Measurements from ENCODE around the gene KIF3C.
"Not testable (repeated sequence)": the region's sequence is repeated elsewhere in the genome, so short reads cannot be mapped to it uniquely, and the experiment has no call there.

Gene KIF3C

DNA sequence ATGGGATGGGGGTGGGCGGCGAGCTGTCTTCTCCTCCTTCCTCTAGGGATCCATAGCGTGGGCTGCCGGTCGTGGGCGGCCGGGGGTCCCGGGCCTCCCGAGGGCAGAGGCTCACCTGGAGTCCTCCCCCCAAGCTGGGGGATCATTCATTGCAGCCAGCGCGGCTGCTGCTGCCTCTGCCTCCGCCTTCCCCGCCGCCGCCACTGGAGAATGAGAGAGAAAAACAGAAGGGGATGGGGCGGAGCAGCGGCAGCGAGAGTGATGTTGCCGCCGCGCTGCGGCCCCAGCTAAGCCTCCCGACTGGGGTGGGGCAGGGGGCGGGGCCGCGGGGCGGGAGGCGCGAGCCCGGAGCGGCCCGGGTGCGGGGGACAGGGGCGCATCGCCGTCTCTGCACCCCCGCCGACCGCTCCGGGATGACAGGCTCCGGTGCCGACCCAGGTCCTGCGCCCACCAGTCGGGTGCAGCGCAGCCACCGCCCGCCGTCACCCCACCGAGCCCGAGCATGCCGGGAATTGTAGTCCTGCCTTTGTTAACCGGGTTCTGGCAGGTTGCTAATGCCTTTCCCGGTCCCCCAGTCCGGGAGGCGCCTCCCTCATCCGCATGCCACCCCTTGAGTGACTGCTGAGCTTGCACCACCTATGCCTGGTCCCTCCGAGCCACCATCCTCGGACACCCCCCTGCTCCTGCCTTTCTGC, at the start of gene KIF3C:
Gene KIF3C, minus strand, starts transcription at position 225 of the 695 bp plus-strand sequence. CDS start 580 bp downstream, outside the sequence.
- peak; percentile 84 for DNase-seq

DNA sequence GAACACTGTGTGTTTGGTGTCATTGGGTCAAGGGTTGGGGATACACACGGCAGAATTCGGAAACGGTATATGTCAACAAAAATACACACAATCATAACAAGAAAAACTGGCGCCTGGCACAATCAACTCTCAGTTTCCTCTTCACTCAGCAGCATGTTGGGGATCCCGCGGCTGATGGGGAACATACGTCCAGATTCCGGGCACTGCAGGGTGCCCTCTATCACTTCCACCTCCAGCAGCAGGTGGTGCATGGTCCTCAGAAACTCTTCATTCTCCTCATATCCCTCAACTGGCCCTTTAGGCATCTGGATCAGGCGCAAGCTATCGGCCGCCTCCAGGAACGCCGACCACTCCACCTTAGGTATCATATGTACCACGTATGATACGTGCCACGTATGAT, 45.8 kb upstream of the KIF3C start:
- DNase-seq = not testable (repeated sequence)

DNA sequence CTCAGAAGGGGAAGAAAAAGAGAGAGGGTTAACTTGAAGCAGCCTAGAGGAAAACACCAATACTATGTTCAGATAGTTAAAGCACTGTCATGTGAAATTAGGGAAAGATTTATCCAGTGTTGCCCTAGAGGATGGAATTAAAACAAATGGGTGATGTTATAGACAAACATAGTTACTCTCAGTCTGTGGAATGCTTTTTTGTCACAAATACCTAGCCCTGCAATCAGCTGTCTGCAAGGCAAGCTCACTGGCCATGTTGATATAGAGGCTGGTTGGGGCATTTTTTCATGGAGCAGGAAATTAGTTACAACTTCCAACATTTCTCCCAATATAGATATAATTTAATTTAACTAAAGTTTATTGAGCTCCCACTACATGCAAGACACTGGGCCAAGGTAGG, 43.2 kb upstream of the KIF3C start:
- no peak for DNase-seq

DNA sequence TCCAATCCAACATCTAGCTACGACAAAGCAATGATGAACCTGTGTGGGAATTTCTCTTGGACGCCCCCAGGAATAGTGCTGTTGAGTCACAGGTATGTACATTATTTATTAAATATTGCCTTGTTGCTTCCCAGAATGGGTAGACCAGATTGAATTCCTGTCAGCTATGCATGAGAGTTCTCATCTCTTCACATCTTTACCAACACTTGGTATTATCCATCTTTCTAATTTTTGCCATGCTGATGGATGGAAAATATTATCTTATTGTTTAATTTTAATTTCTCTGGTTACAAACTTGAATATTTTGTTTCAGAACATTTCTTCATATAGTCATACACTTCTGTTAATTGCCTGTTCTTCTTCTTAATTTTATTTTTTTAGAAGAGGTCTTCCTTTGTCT, 42.0 kb upstream of the KIF3C start:
- DNase-seq = no peak

DNA sequence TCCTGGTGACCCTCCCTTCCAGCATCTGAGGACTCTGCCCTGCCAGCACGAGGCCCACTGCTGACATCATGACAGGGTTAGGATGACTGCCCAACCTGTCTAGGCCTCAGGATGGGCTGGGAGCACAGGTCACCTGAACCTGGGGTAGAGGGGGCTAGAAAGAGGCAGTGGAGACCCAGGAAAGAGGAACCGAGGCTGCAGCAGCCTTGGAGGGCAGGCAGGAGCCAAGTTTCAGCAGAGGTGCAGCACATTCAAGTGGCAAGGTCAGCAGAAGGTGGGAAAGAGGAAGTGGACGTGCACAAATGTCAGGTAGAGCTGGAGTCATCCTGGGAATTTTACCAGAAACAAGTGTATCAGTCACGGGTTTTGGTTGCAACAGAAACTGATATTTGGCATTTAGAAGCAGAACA, 37.9 kb upstream of the KIF3C start:
- DNase-seq = no peak

DNA sequence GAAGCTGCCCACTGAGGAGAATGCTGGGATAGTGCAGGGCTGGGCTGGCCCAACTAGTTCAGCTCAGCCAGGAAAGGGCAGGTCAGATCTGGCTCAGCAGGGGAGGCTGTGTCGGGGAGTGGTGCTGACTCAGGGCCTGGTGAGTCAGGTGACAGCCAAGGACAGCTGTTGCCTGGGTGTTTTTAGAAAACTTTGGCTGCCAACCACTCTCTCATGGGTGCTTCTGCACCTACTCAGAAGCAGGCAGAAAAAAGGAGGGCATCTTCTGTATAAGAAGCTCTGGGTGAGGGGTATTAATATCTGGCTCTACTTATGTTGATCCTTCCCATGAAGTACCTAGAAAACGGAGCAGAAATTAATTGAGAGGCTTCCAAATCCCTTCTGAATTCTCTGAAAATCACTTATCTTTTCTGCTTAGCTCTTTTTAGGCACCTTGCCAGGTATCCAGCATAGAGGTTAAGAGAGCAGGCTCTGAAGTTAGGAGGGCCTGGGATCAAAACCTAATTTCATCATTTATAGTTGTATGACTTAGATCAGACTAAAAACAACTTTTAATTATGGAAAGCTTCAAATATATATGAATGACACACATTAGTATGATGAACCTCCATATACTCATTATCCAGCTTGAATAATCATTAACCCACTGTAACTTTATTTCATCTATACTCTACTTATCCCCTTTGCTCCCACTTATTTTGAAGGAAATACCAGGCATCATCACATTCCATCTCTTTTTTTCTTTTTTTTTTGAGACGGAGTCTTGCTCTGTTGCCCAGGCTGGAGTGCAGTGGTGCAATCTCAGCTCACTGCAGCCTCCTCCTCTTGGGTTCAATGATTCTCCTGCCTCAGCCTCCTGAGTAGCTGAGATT, 36.1 kb upstream of the KIF3C start:
- DNase-seq = no peak

DNA sequence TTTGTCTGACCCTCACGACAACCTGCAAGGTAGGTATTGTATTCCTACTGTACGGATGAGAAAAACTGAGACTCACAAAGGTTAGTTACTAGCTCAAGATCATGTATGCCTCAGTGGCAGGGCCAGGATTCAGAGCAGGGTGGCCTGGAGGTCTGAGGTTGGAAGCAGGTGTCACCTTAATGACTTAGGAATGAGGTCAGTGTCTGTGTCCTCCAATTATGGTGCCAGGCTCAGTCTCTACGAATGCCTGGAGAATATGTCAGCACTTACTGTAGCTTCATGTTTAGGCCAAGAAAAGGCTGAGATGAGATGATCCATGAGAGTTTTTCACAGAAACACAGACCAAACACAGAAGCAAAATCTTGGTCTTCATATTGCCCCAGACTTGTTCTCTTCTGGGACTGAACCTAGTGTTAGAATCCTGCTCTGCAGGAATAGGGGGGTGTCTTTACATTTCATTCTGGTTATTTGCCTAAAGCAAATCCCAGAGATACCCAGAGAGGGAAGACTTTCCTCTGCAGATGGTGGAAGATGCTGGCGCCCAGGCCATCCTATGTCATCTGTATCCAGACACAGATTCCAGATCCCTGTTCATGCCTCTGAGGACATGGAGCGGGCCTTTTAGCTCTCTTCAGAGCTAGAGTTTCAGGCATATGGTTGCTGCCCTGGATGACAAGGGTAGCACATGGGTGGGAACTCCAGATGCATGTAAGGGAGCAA, 35.3 kb upstream of the KIF3C start:
- no peak for DNase-seq

DNA sequence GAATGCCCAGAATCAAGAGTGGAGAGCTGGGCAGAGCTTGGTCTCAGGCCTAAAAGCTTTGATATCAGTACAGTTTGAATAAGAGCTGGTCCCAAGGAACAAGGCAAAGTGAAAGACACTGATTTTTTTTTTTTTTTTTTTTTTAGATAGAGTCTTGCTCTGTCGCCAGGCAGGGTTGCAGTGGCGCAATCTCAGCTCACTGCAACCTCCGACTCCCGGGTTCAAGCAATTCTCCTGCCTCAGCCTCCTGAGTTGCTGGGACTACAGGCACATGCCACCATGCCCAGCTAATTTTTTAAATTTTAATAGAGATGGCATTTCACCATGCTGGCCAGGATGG, 34.4 kb upstream of the KIF3C start:
- not testable (repeated sequence) for DNase-seq

DNA sequence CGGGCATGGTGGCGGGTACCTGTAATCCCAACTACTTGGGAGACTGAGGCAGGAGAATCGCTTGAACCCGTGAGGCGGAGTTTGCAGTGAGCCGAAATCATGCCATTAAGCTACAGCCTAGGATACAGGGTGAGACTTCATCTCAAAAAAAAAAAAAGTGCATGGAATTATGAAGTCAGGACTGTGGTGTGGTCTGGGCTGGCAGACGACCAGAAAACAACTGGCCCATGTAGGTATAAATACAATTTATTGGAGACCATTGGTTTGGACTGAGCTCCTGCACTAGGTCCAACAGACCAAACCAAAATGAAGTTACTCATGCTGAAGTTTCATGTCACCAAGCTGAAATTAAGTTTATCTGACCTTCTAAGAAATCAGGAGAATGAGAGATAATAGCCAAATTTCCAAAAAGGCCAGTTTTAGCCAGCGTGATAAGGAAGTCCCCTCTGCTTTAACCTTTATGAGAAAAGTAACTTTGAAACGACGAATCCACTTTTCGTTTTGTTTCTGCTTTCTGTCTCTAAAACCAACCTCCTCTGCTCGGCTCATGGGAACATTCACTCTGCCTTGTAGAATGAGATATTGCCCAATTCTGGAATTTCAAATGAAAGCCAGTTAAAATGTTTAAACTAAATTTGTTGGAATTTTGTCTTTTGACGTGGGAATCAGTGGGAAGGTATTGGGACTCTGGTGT, 33.9 kb upstream of the KIF3C start:
- DNase-seq = no peak

DNA sequence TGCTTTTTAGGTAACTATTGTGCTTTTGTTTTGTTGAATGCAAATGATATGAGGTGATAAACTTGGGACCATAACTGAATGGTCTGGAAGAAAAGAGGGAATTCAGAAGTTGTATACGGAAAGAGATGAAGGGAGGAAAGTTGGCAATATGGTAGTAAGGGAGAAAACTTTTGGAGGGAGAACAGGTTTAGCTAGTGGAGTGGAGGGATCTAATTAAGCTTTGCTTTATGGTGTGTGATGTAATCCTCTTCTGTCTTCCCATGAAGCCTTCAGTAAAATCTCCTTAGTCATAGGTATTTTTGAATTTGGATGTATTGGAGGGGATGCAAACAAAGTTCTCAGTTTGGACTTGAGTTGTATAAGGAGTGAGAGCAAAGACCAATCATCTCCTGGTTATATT, 31.4 kb upstream of the KIF3C start:
- no peak for DNase-seq

DNA sequence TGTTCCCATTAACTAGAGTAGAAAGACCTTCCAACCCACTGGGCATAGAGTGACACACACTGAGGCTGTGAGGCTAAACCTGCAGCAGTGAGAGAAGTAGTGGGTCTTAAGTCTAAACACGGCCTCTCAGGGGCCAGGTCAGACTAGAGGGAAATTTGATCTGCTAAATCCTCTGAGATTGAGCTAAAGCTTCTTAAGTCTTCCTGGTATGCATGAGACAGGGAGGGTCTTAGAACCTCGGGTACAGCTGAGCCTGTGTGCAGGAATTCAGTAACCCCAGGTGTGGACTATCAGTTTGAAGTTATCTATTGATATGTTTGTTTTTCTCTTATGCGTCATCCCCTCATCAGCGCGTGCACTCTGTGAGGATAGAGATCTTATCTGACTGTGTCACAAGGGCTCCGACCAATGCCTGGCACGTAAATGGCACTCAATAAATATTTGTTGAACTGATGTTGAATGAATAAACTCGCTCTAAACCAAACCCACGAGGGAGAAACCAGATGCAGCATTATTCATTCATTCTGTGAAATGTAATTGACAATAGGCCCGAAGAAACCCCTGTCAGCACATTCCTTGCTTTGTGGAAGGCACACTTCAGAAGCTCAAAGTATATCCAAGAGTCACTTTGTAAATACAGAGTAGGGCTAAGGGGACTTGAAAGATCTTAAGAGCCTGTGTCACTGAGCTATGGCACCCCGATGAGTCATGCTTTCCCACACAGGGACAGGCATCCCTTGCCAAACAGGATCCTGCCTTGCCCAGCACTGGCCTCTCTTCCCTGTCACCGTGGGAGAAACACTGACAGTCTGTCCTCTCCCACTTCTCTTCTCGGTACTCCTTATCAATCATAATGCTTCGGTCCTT, 29.9 kb upstream of the KIF3C start:
- DNase-seq = no peak

DNA sequence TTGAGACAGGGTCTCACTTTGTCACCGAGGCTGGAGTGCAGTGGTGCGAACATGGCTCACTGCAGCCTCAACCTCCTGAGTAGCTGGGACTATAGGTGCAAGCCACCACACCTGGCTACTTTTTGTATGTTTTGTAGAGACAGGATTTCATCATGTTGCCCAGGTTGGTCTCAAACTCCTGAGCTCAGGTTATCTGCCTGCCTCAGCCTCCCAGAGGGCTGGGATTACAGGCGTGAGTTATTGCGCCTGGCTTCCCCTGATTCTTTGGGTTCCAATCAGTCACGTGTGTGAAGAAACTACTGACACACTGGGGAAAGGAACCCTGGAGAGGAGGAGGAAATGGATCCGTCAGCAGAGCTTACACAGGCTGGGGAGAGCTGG, 29.3 kb upstream of the KIF3C start:
- no peak for DNase-seq

DNA sequence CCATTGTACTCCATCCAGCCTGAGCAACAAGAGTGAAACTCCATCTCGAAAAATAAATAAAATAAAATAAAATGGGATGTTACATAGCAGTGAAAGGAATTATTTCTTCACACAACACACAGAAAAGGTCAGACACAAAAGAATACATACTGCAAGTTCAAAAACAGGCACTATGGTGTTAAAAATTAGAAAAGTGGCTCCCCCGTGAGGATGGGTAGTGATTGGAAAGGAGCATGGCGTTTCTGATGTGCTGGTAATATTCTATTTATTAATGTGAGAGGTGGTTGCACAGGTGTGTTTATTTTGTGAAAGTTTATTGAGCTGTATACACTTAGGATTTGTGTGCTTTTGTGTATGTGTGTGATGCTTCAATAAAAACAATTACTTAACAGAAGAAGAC, 28.6 kb upstream of the KIF3C start:
- DNase-seq = no peak

DNA sequence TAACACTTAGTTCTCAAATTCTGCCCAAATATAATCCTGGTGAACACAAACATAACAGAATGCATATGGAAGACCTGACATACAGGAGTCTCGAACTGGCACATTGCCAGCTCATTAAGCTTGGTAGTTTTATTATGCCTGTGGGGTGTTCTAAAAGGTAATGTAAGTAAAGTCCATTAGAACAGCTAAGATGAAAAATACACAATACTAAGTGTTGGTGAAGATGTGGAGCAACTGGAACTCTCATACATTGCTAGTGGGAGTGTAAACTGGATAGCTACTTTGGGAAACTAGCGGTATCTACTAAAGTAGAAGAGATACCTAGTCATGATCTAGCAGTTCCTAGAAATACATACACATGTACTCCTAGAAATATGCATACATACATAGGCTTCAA, 27.3 kb upstream of the KIF3C start:
- DNase-seq = no peak

DNA sequence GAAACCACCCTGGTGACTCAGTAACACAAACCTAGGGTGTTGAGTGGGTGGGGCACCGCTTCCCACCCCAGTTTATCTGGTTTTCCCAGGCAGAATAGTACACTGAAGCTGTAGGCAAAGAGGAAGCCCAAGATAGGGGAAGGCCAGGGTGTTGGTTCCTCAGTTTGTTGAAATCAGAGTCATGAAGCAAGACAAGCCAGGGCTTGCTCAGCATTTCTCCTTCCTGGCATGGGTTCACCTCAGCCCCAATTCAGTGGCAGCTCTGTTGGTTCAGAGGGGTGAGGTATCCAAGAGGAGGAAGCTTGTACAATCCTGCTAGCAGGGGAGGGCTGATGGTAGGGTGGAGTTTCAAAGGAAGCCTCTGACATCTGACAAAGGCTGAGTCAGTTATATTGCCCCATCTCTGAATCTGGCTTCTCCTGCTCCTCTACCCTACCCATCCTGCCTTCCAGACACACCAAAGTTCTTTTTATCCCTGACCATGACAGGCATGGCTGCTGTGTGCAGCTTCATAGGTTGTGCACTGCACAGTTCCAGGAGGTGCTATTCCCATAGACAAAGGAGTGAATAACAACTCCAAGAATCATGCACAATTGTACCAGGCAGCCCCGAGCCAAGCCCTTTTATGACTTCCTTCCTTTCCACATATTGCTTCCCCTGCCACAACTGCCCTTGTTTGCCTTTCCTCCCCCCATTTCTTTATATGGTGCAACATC, 26.7 kb upstream of the KIF3C start:
- no peak for DNase-seq

DNA sequence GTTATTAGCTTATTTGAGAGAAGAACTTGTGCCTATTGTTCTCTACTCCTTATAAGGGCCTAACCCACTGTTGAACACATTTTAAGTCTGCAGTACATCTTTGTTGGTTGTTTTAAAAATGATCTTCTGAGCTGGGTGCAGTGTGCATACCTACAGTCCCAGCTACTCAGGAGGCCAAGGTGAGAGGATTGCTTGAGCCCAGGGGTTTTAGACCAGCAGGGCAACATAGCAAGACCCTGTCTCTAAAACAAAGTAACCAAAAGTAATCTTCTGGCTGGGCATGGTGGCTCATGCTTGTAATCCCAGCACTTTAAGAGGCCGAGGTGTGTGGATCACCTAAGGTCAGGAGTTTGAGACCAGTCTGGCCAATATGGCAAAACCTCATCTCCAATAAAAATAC, 25.8 kb upstream of the KIF3C start:
- no peak for DNase-seq

DNA sequence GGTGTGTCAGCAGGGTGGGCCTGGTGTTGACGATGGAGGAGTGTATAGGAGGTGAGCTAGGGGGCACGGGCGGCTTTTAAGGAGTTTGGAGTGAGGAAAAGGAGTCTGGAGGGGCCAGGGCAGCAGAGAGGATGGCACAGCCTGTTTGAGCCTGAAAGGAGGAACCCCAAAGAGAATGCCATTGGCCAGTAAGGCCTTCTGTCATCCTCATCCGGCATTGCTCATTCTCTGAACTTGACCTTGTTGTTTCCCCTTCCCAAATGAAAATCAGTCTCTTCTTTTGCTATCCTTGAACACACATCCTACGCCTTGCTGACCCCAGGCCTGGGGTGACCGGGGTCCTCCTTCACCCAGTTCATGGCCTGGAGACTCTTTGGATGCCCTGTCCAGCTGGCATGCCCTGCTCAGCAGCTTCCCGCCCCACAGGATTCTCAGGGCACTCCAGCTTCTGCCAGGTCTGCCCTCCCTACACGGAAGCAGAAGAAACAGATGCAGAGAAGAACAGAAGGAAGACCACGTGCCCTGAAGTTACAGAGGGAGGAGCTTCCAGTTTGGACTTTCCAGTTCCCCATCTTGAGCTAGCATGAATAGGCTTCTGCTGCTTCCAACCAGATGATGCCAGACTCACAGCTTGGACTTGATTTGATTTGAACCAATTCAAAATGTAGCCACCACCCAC, 20.5 kb upstream of the KIF3C start:
- DNase-seq = no peak

DNA sequence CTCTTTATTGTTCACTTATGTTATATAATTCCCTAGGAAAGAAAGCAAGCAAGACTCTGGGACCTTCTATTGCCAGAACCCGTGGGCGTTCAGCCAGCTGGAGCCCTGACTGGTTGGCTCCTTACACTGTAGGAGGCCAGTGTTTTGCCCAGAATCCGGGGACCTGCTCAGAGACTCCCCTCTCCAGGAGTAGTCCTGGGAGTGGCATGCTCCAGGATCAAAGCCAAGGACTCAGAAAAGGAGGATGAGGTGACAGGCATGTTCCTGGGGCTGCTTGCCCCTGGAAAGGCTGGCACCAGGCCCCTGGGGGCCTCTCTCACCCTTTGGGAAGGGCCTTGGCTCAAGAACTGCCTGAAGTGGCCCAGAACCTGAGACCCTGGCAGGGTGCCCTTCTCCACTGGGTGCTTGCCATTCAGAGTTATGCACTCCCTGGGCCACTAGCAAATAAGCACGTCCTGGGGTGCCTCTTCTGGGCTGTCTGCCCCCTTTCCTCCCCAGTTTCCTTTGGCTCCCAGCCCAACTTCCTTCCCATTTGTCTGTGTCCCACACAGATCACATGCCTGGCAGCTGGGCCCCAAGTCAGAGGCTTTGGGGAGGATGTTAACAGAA, 19.6 kb upstream of the KIF3C start:
- peak; percentile 64 for DNase-seq

DNA sequence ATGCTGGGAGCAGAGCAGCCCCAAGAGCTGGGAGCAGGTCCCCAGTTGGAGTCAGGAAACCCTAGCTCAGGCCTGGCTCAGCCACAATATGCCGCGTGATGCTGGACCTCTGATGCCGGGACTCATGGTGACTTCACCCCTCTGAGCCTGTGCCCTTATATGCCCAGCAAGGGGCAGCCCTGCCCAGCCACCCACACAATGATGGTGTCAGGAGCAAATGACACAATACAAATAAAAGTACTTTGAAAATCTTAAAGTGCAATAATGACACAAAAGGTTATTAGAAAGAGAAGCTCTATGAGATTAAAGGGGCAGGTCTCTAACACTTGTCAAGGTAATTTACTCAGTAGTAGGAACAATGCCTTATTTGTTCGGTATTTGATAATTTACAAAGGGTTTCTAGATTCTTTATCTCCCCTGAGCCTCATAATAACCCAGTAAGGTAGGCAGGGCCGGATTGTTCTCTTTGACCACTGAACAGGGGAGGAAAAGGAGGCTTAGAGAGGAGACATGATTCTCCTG, 18.3 kb upstream of the KIF3C start:
- no peak for DNase-seq

DNA sequence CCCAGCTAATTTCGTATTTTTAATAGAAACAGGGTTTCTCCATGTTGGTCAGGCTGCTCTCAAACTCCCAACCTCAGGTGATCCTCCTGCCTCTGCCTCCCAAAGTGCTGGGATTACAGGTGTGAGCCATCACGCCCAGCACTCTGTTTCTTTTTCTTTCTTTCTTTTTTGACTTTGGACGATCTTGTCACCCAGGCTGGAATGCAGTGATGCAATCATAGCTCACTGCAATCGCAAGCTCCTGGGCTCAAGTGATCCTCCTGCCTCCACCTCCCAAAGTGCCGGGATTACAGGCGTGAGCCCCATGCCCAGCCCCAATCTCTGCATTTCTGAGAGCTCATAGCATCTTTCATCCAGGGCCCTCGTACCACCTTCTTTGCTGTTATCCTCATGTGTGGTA, 17.1 kb upstream of the KIF3C start:
- DNase-seq = not testable (repeated sequence)

Measured in left hindlimb (tissue), 1 donor.